ENCODE data around the gene PTPRO. TPM values are rescaled to one million over a fixed set of nuclear protein-coding genes. Genes with fewer than 3 reads are reported as not detected.

The PTPRO gene
- total RNA-seq, 1 donor from 2014 or later = 3.0 TPM

- peaks cover 23% of the 10 kb centered on the region for H3K27me3 Mint-ChIP-seq (ENCODE audit: low read depth)
Measured at GRCh38 chr12:15429262-15429661, 107.0 kb downstream of the PTPRO start.

GRCh38 chr12:15435597-15435996 lies 113.3 kb downstream of the PTPRO start:
- no peak for TF ChIP-seq CTCF (IDR thresholded peaks at IDR 0.05)
- Mint-ChIP-seq H3K4me1 (ENCODE audit: low read depth) (no peaks in the 10 kb centered on the region), H3K4me3 (ENCODE audit: unreplicated experiment) (no peak overlapping the region), H3K27me3 (ENCODE audit: low read depth) (peaks cover 8% of the 10 kb centered on the region), H3K27ac (ENCODE audit: unreplicated experiment) (no peak overlapping the region), H3K36me3 (ENCODE audit: low read depth) (peaks cover 2% of the 10 kb centered on the region), H3K9me3 (ENCODE audit: low read depth) (peaks cover 30% of the 10 kb centered on the region)
- no peak for DNase-seq (ENCODE audit: low spot score)

More at GRCh38 chr12:15429262-15429661, 107.0 kb downstream of the PTPRO start:
- no peak for DNase-seq (ENCODE audit: low spot score)
- no peak overlapping the region for H3K27ac Mint-ChIP-seq (ENCODE audit: unreplicated experiment)
- H3K4me3 Mint-ChIP-seq (ENCODE audit: unreplicated experiment) = no peak overlapping the region
- no peak for TF ChIP-seq CTCF (IDR thresholded peaks at IDR 0.05)
- H3K9me3 Mint-ChIP-seq (ENCODE audit: low read depth) = no peaks in the 10 kb centered on the region
- no peaks in the 10 kb centered on the region for H3K36me3 Mint-ChIP-seq (ENCODE audit: low read depth)
- no peaks in the 10 kb centered on the region for H3K4me1 Mint-ChIP-seq (ENCODE audit: low read depth)

- peaks cover 9% of the 10 kb centered on the region for H3K27me3 Mint-ChIP-seq (ENCODE audit: low read depth)
- no peak for TF ChIP-seq CTCF (IDR thresholded peaks at IDR 0.05)
- DNase-seq (ENCODE audit: low spot score) = no peak
- no peaks in the 10 kb centered on the region for H3K4me1 Mint-ChIP-seq (ENCODE audit: low read depth)
- no peak overlapping the region for H3K27ac Mint-ChIP-seq (ENCODE audit: unreplicated experiment)
- peaks cover 2% of the 10 kb centered on the region for H3K36me3 Mint-ChIP-seq (ENCODE audit: low read depth)
- peaks cover 35% of the 10 kb centered on the region for H3K9me3 Mint-ChIP-seq (ENCODE audit: low read depth)
- H3K4me3 Mint-ChIP-seq (ENCODE audit: unreplicated experiment) = no peak overlapping the region
Measured at GRCh38 chr12:15439459-15439858, 117.2 kb downstream of the PTPRO start.

GRCh38 chr12:15443050-15443449 lies 120.7 kb downstream of the PTPRO start:
- peaks cover 16% of the 10 kb centered on the region for H3K9me3 Mint-ChIP-seq (ENCODE audit: low read depth)
- no peak overlapping the region for H3K27ac Mint-ChIP-seq (ENCODE audit: unreplicated experiment)
- DNase-seq (ENCODE audit: low spot score) = no peak
- no peak for TF ChIP-seq CTCF (IDR thresholded peaks at IDR 0.05)
- peaks cover 9% of the 10 kb centered on the region for H3K27me3 Mint-ChIP-seq (ENCODE audit: low read depth)
- H3K4me3 Mint-ChIP-seq (ENCODE audit: unreplicated experiment) = no peak overlapping the region
- no peaks in the 10 kb centered on the region for H3K4me1 Mint-ChIP-seq (ENCODE audit: low read depth)
- peaks cover 2% of the 10 kb centered on the region for H3K36me3 Mint-ChIP-seq (ENCODE audit: low read depth)

GRCh38 chr12:15443611-15444010 lies 121.3 kb downstream of the PTPRO start:
- no peak overlapping the region for H3K4me3 Mint-ChIP-seq (ENCODE audit: unreplicated experiment)
- TF ChIP-seq CTCF (IDR thresholded peaks at IDR 0.05) = no peak
- peaks cover 9% of the 10 kb centered on the region for H3K27me3 Mint-ChIP-seq (ENCODE audit: low read depth)
- no peaks in the 10 kb centered on the region for H3K36me3 Mint-ChIP-seq (ENCODE audit: low read depth)
- DNase-seq (ENCODE audit: low spot score) = no peak
- H3K27ac Mint-ChIP-seq (ENCODE audit: unreplicated experiment) = no peak overlapping the region
- no peaks in the 10 kb centered on the region for H3K4me1 Mint-ChIP-seq (ENCODE audit: low read depth)
- peaks cover 11% of the 10 kb centered on the region for H3K9me3 Mint-ChIP-seq (ENCODE audit: low read depth)
